HepG2 (cell line): ENCODE results near the gene AMDHD1. TPM values are rescaled to one million over a fixed set of nuclear protein-coding genes. Genes with fewer than 3 reads are reported as not detected.
A peak's percentile ranks its signal among the peaks of the same experiment; 100 is the strongest.

Source experiments
- ATAC-seq: fragments of 200-7000 bp; cut with Tn5 transposase; 3 replicates; pipeline ENCODE4 v1.9.1; 2020; ENCODE audit warnings: mild to moderate bottlenecking, moderate library complexity
- BruUV-seq: library from RNA; stranded (reverse); fragments of 400-500 nt; replicated peaks from 2 replicates; lab custom pipeline; 2021; lab: Mats Ljungman, UMichigan
- CTCF ChIA-PET: fragments of 300-600 bp; formaldehyde crosslinking; extraction: SDS; loops from one replicate; lab custom pipeline; 2021; ENCODE audit warnings: low total read pairs, inconsistent platforms, low intra/inter-chr PET ratio; lab: Yijun Ruan, JAX
- POLR2A ChIA-PET: fragments of 350-600 bp; sonication (Branson Sonifier 250); formaldehyde crosslinking; loops from one replicate; lab custom pipeline; 2020; ENCODE audit warnings: antibody characterized with exemption, inconsistent platforms; lab: Yijun Ruan, JAX
- DNase-seq: peaks from one replicate; pipeline ENCODE4 v3.0.0-alpha.2; 2015; ENCODE audit warnings: low spot score
- FAIRE-seq: peaks from 3 replicates; lab custom pipeline; 2011; peaks lifted over from hg19 to GRCh38; lab: Jason Lieb, UNC
- H2AFZ ChIP-seq: one replicate; pipeline ENCODE4 v1.6.1; 2011; ENCODE audit warnings: low read length, inconsistent platforms
- H3K27ac ChIP-seq: fragments of 300-600 bp; 3 replicates; pipeline ENCODE4 v1.8.0; 2011; ENCODE audit warnings: mixed run types, mild to moderate bottlenecking, mixed read lengths, low read length, inconsistent platforms; ENCODE audit not compliant: insufficient read depth; ENCODE audit errors: extremely low read length
- H3K27me3 ChIP-seq, 2 experiments: fragments of 200-600 bp in 1 of 2; 2 replicates in 1 of 2; 3 replicates in 1 of 2; pipeline versions ENCODE4 v1.6.0 to v1.8.0; 2011; ENCODE audit warnings: low read length in 2 of 2, mild to moderate bottlenecking in 2 of 2, moderate library complexity in 2 of 2, inconsistent platforms in 1 of 2; ENCODE audit not compliant: insufficient read depth in 2 of 2, control insufficient read depth in 1 of 2
- H3K36me3 ChIP-seq, 2 experiments: fragments of 200-600 bp in 1 of 2; replicated peaks in 1 of 2; 2 replicates in 1 of 2; 3 replicates in 1 of 2; pipeline versions ENCODE4 v1.5.1 to v1.8.0; 2011; ENCODE audit warnings: low read length in 2 of 2, inconsistent platforms in 1 of 2; ENCODE audit not compliant: insufficient read depth in 2 of 2, control insufficient read depth in 1 of 2
- H3K4me1 ChIP-seq: 2 replicates; pipeline ENCODE4 v1.5.1; 2012; ENCODE audit warnings: low read length, inconsistent platforms; ENCODE audit not compliant: insufficient read depth
- H3K4me2 ChIP-seq: 2 replicates; pipeline ENCODE4 v1.6.0; 2011; ENCODE audit warnings: low read depth, low read length, inconsistent platforms
- H3K4me3 ChIP-seq, 3 experiments: fragments of 200-600 bp in 1 of 3; sonication (generic), shearing (Covaris generic) in 1 of 3; replicated peaks in 1 of 3; 2 replicates each; pipeline ENCODE4 v1.5.1; 2011 to 2016; ENCODE audit warnings: low read length in 3 of 3, inconsistent platforms in 2 of 3, low read depth in 2 of 3, mild to moderate bottlenecking in 2 of 3, control low read depth in 1 of 3, mixed read lengths in 1 of 3; ENCODE audit not compliant: insufficient read depth in 1 of 3
- H3K79me2 ChIP-seq: one replicate; pipeline ENCODE4 v1.6.1; 2011; ENCODE audit warnings: low read length, inconsistent platforms; ENCODE audit not compliant: insufficient read depth
- H3K9ac ChIP-seq: 2 replicates; pipeline ENCODE4 v1.6.0; 2011; ENCODE audit warnings: mild to moderate bottlenecking, low read depth, low read length, inconsistent platforms; ENCODE audit not compliant: insufficient read depth
- H3K9me3 ChIP-seq: 2 replicates; pipeline ENCODE4 v1.5.1; 2012; ENCODE audit warnings: mild to moderate bottlenecking, low read length
- H4K20me1 ChIP-seq: 2 replicates; pipeline ENCODE4 v1.6.0; 2011; ENCODE audit warnings: inconsistent platforms, mild to moderate bottlenecking, low read length, moderate library complexity; ENCODE audit not compliant: insufficient read depth
- BRD4 ChIP-seq: sonication (generic); formaldehyde crosslinking; IDR thresholded peaks from 2 replicates; pipeline ENCODE4 v1.4.0; 2020; ENCODE audit warnings: missing genetic modification reagents
- NR2F2 ChIP-seq: IDR thresholded peaks from 2 replicates; pipeline ENCODE4 v1.6.1; 2012; ENCODE audit warnings: low read depth, inconsistent platforms, borderline replicate concordance
- SATB2 ChIP-seq: sonication (generic); formaldehyde crosslinking; IDR thresholded peaks from 2 replicates; pipeline ENCODE4 v1.5.0; 2020; ENCODE audit warnings: missing genetic modification reagents
- THAP11 ChIP-seq: IDR thresholded peaks from 2 replicates; pipeline ENCODE4 v1.6.1; 2016; ENCODE audit warnings: missing biosample characterization, missing genetic modification reagents
- ZNF432 ChIP-seq: sonication (generic); formaldehyde crosslinking; IDR thresholded peaks from 2 replicates; pipeline ENCODE4 v1.5.0; 2020; ENCODE audit warnings: missing genetic modification reagents, mild to moderate bottlenecking, borderline replicate concordance
- ZSCAN31 ChIP-seq: sonication (generic); formaldehyde crosslinking; IDR thresholded peaks from 2 replicates; pipeline ENCODE4 v1.5.0; 2020; ENCODE audit warnings: low read depth, mild to moderate bottlenecking, missing genetic modification reagents
- WGBS: methylation state at CpG from one replicate; pipeline ENCODE4 v1.1.6; 2017; ENCODE audit warnings: low lambda C conversion rate; 5-methylcytosine and 5-hydroxymethylcytosine counted together
- in situ Hi-C: cut with HindIII; loops from 2 replicates; pipeline ENCODE4 v1.10.0; 2017; ENCODE audit warnings: low pct_unique_long_range_greater_than_20kb; ENCODE audit not compliant: extremely low pct_ligation_motif_present
- intact Hi-C: fragments of 100-400 bp; cut with micrococcal nuclease; formaldehyde crosslinking; loops from one replicate; pipeline ENCODE4 v1.10.0; 2022; ENCODE audit not compliant: unreplicated experiment
- polyA plus RNA-seq, 8 experiments: library from polyadenylated mRNA; depleted of rRNA in 3 of 8; stranded (reverse) in 7 of 8; unstranded in 1 of 8; fragments of >200 nt; fragmentation: Illumina TruSeq in 4 of 8; extraction: Trizol in 4 of 8; gene quantifications; 2 replicates each; pipeline versions ENCODE4 v1.2.1 to v1.2.3, GENCODE V29; 2011 to 2016; ENCODE audit warnings: low read depth in 4 of 8, missing spikeins in 1 of 8, mixed read lengths in 1 of 8; ENCODE audit not compliant: insufficient read depth in 1 of 8
- total RNA-seq, 5 experiments: library from RNA; depleted of rRNA; stranded (reverse); fragments of >200 nt; fragmentation: Illumina TruSeq; extraction: Trizol; gene quantifications; 2 replicates each; pipeline ENCODE4 v1.2.3, GENCODE V29; 2016; ENCODE audit warnings: low read depth in 1 of 5
- TF ChIP-seq, protein P1 (sequence below): IDR thresholded peaks from 2 replicates; pipeline ENCODE4 v1.6.1; 2016; ENCODE audit warnings: low read depth, missing genetic modification reagents, missing compliant biosample characterization
- TF ChIP-seq, protein P2 (sequence below): sonication (generic); formaldehyde crosslinking; IDR thresholded peaks from 2 replicates; pipeline ENCODE4 v1.4.0; 2020; ENCODE audit warnings: missing genetic modification reagents, borderline replicate concordance
- TF ChIP-seq, protein P3 (sequence below): sonication (generic); formaldehyde crosslinking; IDR thresholded peaks from 2 replicates; pipeline ENCODE4 v1.4.0; 2020; ENCODE audit warnings: missing genetic modification reagents, mild to moderate bottlenecking, borderline replicate concordance

Gene AMDHD1
- total and polyA plus RNA-seq, 2 of the 13 experiments (the other 11 are each of a cell fraction or from before 2014, with no cell fraction given) = 6.5 to 29.6 TPM

DNA sequence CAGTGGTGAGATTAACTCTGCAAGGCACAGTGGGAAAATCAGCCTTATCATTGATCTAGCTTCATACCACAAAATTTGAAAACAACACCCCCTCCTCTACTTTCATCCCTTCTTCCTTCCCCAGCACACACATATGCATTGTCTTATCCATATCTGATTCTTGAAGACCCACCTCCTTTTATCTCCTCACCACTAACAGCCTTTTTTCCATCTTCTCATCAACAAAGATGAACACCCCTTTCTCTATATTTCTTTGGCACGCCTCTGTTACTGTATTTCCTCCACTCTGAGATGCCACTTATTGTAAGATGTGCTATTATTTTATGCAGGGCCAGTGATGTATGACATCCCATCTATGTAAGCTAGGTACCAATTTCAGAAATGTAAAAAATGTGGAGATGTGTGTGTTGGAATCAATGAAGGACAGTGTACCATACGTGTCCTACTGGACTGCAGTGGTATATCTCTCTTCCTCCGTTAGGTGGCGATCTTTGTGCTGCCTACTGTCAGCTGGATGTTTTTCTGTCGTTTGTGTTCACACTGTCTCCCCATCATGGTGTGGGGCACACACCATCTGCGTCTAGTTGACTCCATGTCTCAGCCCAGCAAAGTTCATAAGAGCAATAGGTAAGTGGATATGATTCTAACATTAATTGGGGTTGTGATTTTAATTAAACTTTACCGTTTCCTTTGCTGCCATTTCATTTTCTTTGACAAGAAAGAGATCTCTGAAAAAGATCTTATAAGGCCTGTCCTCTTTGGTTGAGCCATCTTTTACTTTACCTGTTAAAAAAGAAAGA lies 24.7 kb upstream of the AMDHD1 start:
- intact Hi-C loops = loop anchor here (1.0 kb wide), 2 partner anchors 41 to 80 kb away; no protein-coding TSS in a partner anchor
- H3K27me3 ChIP-seq = no peaks in the 10 kb centered on the region
- POLR2A ChIA-PET = interaction anchor here (1.1 to 2.5 kb wide), 5 partner anchors 25 to 80 kb away, joined by 3 to 12 read pairs (median 9); partner anchors contain the start of genes AMDHD1, CCDC38 and HAL
- TF ChIP-seq SATB2 (CRISPR knock-in tag) (no peak), BRD4 (no peak), NR2F2 (no peak), ZNF432 (CRISPR knock-in tag) (no peak), ZSCAN31 (CRISPR knock-in tag) (no peak), THAP11 (CRISPR knock-in tag) (peak; percentile 55; the same call in 1 of the 2 replicates)
- TF ChIP-seq, protein P1, sequence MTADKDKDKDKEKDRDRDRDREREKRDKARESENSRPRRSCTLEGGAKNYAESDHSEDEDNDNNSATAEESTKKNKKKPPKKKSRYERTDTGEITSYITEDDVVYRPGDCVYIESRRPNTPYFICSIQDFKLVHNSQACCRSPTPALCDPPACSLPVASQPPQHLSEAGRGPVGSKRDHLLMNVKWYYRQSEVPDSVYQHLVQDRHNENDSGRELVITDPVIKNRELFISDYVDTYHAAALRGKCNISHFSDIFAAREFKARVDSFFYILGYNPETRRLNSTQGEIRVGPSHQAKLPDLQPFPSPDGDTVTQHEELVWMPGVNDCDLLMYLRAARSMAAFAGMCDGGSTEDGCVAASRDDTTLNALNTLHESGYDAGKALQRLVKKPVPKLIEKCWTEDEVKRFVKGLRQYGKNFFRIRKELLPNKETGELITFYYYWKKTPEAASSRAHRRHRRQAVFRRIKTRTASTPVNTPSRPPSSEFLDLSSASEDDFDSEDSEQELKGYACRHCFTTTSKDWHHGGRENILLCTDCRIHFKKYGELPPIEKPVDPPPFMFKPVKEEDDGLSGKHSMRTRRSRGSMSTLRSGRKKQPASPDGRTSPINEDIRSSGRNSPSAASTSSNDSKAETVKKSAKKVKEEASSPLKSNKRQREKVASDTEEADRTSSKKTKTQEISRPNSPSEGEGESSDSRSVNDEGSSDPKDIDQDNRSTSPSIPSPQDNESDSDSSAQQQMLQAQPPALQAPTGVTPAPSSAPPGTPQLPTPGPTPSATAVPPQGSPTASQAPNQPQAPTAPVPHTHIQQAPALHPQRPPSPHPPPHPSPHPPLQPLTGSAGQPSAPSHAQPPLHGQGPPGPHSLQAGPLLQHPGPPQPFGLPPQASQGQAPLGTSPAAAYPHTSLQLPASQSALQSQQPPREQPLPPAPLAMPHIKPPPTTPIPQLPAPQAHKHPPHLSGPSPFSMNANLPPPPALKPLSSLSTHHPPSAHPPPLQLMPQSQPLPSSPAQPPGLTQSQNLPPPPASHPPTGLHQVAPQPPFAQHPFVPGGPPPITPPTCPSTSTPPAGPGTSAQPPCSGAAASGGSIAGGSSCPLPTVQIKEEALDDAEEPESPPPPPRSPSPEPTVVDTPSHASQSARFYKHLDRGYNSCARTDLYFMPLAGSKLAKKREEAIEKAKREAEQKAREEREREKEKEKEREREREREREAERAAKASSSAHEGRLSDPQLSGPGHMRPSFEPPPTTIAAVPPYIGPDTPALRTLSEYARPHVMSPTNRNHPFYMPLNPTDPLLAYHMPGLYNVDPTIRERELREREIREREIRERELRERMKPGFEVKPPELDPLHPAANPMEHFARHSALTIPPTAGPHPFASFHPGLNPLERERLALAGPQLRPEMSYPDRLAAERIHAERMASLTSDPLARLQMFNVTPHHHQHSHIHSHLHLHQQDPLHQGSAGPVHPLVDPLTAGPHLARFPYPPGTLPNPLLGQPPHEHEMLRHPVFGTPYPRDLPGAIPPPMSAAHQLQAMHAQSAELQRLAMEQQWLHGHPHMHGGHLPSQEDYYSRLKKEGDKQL (CRISPR knock-in tag) = no peak
- TF ChIP-seq, protein P2, sequence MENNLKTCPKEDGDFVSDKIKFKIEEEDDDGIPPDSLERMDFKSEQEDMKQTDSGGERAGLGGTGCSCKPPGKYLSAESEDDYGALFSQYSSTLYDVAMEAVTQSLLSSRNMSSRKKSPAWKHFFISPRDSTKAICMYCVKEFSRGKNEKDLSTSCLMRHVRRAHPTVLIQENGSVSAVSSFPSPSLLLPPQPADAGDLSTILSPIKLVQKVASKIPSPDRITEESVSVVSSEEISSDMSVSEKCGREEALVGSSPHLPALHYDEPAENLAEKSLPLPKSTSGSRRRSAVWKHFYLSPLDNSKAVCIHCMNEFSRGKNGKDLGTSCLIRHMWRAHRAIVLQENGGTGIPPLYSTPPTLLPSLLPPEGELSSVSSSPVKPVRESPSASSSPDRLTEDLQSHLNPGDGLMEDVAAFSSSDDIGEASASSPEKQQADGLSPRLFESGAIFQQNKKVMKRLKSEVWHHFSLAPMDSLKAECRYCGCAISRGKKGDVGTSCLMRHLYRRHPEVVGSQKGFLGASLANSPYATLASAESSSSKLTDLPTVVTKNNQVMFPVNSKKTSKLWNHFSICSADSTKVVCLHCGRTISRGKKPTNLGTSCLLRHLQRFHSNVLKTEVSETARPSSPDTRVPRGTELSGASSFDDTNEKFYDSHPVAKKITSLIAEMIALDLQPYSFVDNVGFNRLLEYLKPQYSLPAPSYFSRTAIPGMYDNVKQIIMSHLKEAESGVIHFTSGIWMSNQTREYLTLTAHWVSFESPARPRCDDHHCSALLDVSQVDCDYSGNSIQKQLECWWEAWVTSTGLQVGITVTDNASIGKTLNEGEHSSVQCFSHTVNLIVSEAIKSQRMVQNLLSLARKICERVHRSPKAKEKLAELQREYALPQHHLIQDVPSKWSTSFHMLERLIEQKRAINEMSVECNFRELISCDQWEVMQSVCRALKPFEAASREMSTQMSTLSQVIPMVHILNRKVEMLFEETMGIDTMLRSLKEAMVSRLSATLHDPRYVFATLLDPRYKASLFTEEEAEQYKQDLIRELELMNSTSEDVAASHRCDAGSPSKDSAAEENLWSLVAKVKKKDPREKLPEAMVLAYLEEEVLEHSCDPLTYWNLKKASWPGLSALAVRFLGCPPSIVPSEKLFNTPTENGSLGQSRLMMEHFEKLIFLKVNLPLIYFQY (CRISPR knock-in tag) = no peak
- TF ChIP-seq, protein P3, sequence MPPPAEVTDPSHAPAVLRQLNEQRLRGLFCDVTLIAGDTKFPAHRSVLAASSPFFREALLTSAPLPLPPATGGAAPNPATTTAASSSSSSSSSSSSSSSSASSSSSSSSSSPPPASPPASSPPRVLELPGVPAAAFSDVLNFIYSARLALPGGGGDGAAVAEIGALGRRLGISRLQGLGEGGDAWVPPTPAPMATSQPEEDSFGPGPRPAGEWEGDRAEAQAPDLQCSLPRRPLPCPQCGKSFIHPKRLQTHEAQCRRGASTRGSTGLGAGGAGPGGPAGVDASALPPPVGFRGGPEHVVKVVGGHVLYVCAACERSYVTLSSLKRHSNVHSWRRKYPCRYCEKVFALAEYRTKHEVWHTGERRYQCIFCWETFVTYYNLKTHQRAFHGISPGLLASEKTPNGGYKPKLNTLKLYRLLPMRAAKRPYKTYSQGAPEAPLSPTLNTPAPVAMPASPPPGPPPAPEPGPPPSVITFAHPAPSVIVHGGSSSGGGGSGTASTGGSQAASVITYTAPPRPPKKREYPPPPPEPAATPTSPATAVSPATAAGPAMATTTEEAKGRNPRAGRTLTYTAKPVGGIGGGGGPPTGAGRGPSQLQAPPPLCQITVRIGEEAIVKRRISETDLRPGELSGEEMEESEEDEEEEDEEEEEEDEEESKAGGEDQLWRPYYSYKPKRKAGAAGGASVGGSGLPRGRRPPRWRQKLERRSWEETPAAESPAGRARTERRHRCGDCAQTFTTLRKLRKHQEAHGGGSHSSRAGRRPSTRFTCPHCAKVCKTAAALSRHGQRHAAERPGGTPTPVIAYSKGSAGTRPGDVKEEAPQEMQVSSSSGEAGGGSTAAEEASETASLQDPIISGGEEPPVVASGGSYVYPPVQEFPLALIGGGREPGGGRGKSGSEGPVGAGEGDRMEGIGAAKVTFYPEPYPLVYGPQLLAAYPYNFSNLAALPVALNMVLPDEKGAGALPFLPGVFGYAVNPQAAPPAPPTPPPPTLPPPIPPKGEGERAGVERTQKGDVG (CRISPR knock-in tag) = no peak

More for the DNA sequence above, 24.7 kb upstream of the AMDHD1 start:
- Histone ChIP-seq H4K20me1 (no peaks in the 10 kb centered on the region), H3K9me3 (no peaks in the 10 kb centered on the region), H2AFZ (no peak overlapping the region), H3K79me2 (no peaks in the 10 kb centered on the region), H3K4me1 (peaks cover 8% of the 10 kb centered on the region), H3K27ac (no peak overlapping the region), H3K4me2 (no peak overlapping the region), H3K9ac (no peak overlapping the region), H3K4me3 (no peak overlapping the region), H3K36me3 (no peaks in the 10 kb centered on the region)
- in situ Hi-C loops = loop anchor here (5.0 kb wide), 1 partner anchor 79 kb away; the partner anchor contains the start of gene HAL
- CTCF ChIA-PET = interaction anchor here (0.7 to 2.8 kb wide), 4 partner anchors 40 to 80 kb away, joined by 3 to 35 read pairs (median 6); partner anchors contain the start of gene HAL
- ATAC-seq (peak; percentile 98), DNase-seq (peak; percentile 71), FAIRE-seq (peak; percentile 92)
- WGBS = 24% methylated on average over 7 of the region's 7 CpGs
- no TSS peak for BruUV-seq
